Keratinocyte (primary cell): ENCODE measurements around the gene CREBRF. TPM values are rescaled to one million over a fixed set of nuclear protein-coding genes. Genes with fewer than 3 reads are reported as not detected.

Source experiments
- DNase-seq: peaks from one replicate; pipeline ENCODE4 v3.0.0-alpha.2; 2011; ENCODE audit warnings: low read depth, missing footprints, low spot score
- FAIRE-seq: peaks from 2 replicates; lab custom pipeline; 2011; peaks lifted over from hg19 to GRCh38; lab: Jason Lieb, UNC
- H2AFZ ChIP-seq: 2 replicates; pipeline ENCODE4 v1.6.0; 2012; ENCODE audit warnings: low read length, control low read depth, inconsistent platforms; ENCODE audit not compliant: control insufficient read depth
- H3K27ac ChIP-seq: 2 replicates; pipeline ENCODE4 v1.5.1; 2011; ENCODE audit warnings: low read length; ENCODE audit not compliant: control insufficient read depth, insufficient read depth
- H3K27me3 ChIP-seq: 3 replicates; pipeline ENCODE4 v1.6.0; 2011; ENCODE audit warnings: low read length; ENCODE audit not compliant: control insufficient read depth, insufficient read depth; ENCODE audit errors: extremely low read depth
- H3K36me3 ChIP-seq, 2 experiments: 2 replicates in 1 of 2; 3 replicates in 1 of 2; pipeline ENCODE4 v1.5.1; 2011; ENCODE audit warnings: low read length in 2 of 2, mild to moderate bottlenecking in 1 of 2; ENCODE audit not compliant: control insufficient read depth in 2 of 2, insufficient read depth in 2 of 2; ENCODE audit errors: extremely low read depth in 1 of 2
- H3K4me1 ChIP-seq: 3 replicates; pipeline ENCODE4 v1.5.1; 2011; ENCODE audit warnings: low read length; ENCODE audit not compliant: control insufficient read depth, insufficient read depth; ENCODE audit errors: extremely low read depth
- H3K4me2 ChIP-seq: 3 replicates; pipeline ENCODE4 v1.6.0; 2011; ENCODE audit warnings: low read depth, low read length; ENCODE audit not compliant: control insufficient read depth, insufficient read depth; ENCODE audit errors: extremely low read depth
- H3K4me3 ChIP-seq, 3 experiments: fragments of 200-600 bp in 1 of 3; sonication (generic) in 1 of 3; 2 replicates in 2 of 3; 3 replicates in 1 of 3; pipeline ENCODE4 v1.5.1; 2011 to 2016; ENCODE audit warnings: low read length in 3 of 3, mild to moderate bottlenecking in 3 of 3, control low read depth in 2 of 3, inconsistent platforms in 1 of 3, low read depth in 1 of 3, mixed read lengths in 1 of 3, mixed run types in 1 of 3, moderate library complexity in 1 of 3; ENCODE audit not compliant: control insufficient read depth in 2 of 3, insufficient read depth in 2 of 3; ENCODE audit errors: extremely low read depth in 1 of 3
- H3K79me2 ChIP-seq: 2 replicates; pipeline ENCODE4 v1.6.0; 2012; ENCODE audit warnings: low read length; ENCODE audit not compliant: control insufficient read depth, insufficient read depth
- H3K9ac ChIP-seq: 3 replicates; pipeline ENCODE4 v1.6.0; 2011; ENCODE audit warnings: low read length; ENCODE audit not compliant: control insufficient read depth, insufficient read depth; ENCODE audit errors: extremely low read depth
- H3K9me1 ChIP-seq: 3 replicates; pipeline ENCODE4 v1.6.0; 2011; ENCODE audit warnings: low read length; ENCODE audit not compliant: control insufficient read depth, insufficient read depth; ENCODE audit errors: extremely low read depth
- H3K9me3 ChIP-seq: 2 replicates; pipeline ENCODE4 v1.5.1; 2012; ENCODE audit warnings: low read depth, low read length; ENCODE audit not compliant: control insufficient read depth
- H4K20me1 ChIP-seq: 3 replicates; pipeline ENCODE4 v1.6.0; 2011; ENCODE audit warnings: low read length; ENCODE audit not compliant: control insufficient read depth, insufficient read depth; ENCODE audit errors: extremely low read depth
- EZH2 ChIP-seq: IDR thresholded peaks from one replicate; pipeline ENCODE4 v1.6.1; 2012; ENCODE audit warnings: inconsistent platforms, mild to moderate bottlenecking, low read length, moderate library complexity
- dilution Hi-C: fragments of 300-500 bp; cut with MboI; formaldehyde crosslinking; loops from one replicate; pipeline ENCODE4 v1.7.0; 2020; ENCODE audit warnings: low sequenced_read_pairs; ENCODE audit not compliant: extremely low pct_ligation_motif_present
- polyA plus RNA-seq, 5 experiments: library from polyadenylated mRNA; depleted of rRNA in 3 of 5; stranded (reverse) in 3 of 5; stranded (forward) in 1 of 5; unstranded in 1 of 5; fragments of >200 nt; gene quantifications; 1 replicate in 1 of 5; 2 replicates in 3 of 5; 3 replicates in 1 of 5; pipeline versions ENCODE4 v1.2.1 to v1.2.3, GENCODE V29; 2011 to 2012; ENCODE audit warnings: missing spikeins in 2 of 5, low read depth in 1 of 5, low replicate concordance in 1 of 5
- TF ChIP-seq, protein P1 (sequence below), 3 experiments: IDR thresholded peaks in 1 of 3; conservative IDR thresholded peaks in 1 of 3; optimal IDR thresholded peaks in 1 of 3; 2 replicates in 2 of 3; 3 replicates in 1 of 3; pipeline versions ENCODE3 to v1.5.1; 2011; ENCODE audit warnings: low read length in 3 of 3, mild to moderate bottlenecking in 3 of 3, moderate library complexity in 2 of 3, control low read depth in 1 of 3, inconsistent platforms in 1 of 3; ENCODE audit not compliant: insufficient read depth in 2 of 3; ENCODE audit errors: extremely low read depth in 1 of 3

The CREBRF gene
- polyA plus RNA-seq, 1 donor (not counting 4 experiments of a cell fraction or from before 2014, with no cell fraction given) = 4.1 TPM

GRCh38 chr5:173010547-173011464 is 45.3 kb upstream of the CREBRF start:
- Histone ChIP-seq H3K9me3 (no peaks in the 10 kb centered on the region), H3K4me3 (no peak overlapping the region), H3K27me3 (no peaks in the 10 kb centered on the region), H3K27ac (no peak overlapping the region), H2AFZ (no peak overlapping the region), H3K9me1 (no peaks in the 10 kb centered on the region), H3K4me1 (peaks cover 4% of the 10 kb centered on the region), H4K20me1 (no peaks in the 10 kb centered on the region), H3K36me3 (no peaks in the 10 kb centered on the region), H3K79me2 (peaks cover 76% of the 10 kb centered on the region), H3K9ac (no peak overlapping the region), H3K4me2 (no peak overlapping the region)
- FAIRE-seq (no peak), DNase-seq (no peak)
- dilution Hi-C loops = no loop called here
- TF ChIP-seq, protein P1, sequence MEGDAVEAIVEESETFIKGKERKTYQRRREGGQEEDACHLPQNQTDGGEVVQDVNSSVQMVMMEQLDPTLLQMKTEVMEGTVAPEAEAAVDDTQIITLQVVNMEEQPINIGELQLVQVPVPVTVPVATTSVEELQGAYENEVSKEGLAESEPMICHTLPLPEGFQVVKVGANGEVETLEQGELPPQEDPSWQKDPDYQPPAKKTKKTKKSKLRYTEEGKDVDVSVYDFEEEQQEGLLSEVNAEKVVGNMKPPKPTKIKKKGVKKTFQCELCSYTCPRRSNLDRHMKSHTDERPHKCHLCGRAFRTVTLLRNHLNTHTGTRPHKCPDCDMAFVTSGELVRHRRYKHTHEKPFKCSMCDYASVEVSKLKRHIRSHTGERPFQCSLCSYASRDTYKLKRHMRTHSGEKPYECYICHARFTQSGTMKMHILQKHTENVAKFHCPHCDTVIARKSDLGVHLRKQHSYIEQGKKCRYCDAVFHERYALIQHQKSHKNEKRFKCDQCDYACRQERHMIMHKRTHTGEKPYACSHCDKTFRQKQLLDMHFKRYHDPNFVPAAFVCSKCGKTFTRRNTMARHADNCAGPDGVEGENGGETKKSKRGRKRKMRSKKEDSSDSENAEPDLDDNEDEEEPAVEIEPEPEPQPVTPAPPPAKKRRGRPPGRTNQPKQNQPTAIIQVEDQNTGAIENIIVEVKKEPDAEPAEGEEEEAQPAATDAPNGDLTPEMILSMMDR (optimal IDR thresholded peaks at IDR 0.05 in 1 of 3, IDR thresholded peaks at IDR 0.05 in 1 of 3, conservative IDR thresholded peaks at IDR 0.05 in 1 of 3; ENCODE audit: extremely low read depth in 1 of 3, insufficient read depth in 2 of 3, low read length in 3 of 3) = no peak
- no peak for TF ChIP-seq EZH2

GRCh38 chr5:173011566-173011965 is 44.6 kb upstream of the CREBRF start:
- H3K9me3 ChIP-seq = no peaks in the 10 kb centered on the region
- H3K4me1 ChIP-seq = peaks cover 12% of the 10 kb centered on the region
- no peak for FAIRE-seq
- no peak overlapping the region for H3K4me2 ChIP-seq
- no peaks in the 10 kb centered on the region for H3K9me1 ChIP-seq
- no peak overlapping the region for H3K27ac ChIP-seq
- TF ChIP-seq EZH2 = no peak
- TF ChIP-seq, protein P1 (optimal IDR thresholded peaks at IDR 0.05 in 1 of 3, IDR thresholded peaks at IDR 0.05 in 1 of 3, conservative IDR thresholded peaks at IDR 0.05 in 1 of 3; ENCODE audit: extremely low read depth in 1 of 3, insufficient read depth in 2 of 3, low read length in 3 of 3) = no peak
- no peak overlapping the region for H2AFZ ChIP-seq
- dilution Hi-C loops = no loop called here
- H3K4me3 ChIP-seq = no peak overlapping the region
- no peaks in the 10 kb centered on the region for H3K36me3 ChIP-seq
- H3K9ac ChIP-seq = no peak overlapping the region
- peaks cover 69% of the 10 kb centered on the region for H3K79me2 ChIP-seq
- H3K27me3 ChIP-seq = no peaks in the 10 kb centered on the region
- DNase-seq = no peak
- H4K20me1 ChIP-seq = no peaks in the 10 kb centered on the region
